SU-DHL-6 (cell line): Measurements from ENCODE around the gene COL23A1.

Experiments used
- H2AFZ ChIP-seq: fragments of 200-600 bp; sonication (generic); 2 replicates; pipeline ENCODE4 v1.6.1; 2014; ENCODE audit warnings: low read depth, mild to moderate bottlenecking, moderate library complexity, mixed read lengths, antibody characterized with exemption, low read length; ENCODE audit not compliant: severe bottlenecking
- H3F3A ChIP-seq: fragments of 200-600 bp; shearing (Covaris generic); 2 replicates; pipeline ENCODE4 v1.6.0; 2016; ENCODE audit warnings: antibody characterized with exemption, mild to moderate bottlenecking; ENCODE audit not compliant: insufficient read depth
- H3K27ac ChIP-seq: fragments of 200-600 bp; sonication (generic); 2 replicates; pipeline ENCODE4 v1.5.1; 2016; ENCODE audit warnings: low read depth, mild to moderate bottlenecking, low read length, moderate library complexity, mixed read lengths
- H3K27me3 ChIP-seq: fragments of 200-600 bp; sonication (generic), shearing (Covaris generic); 2 replicates; pipeline ENCODE4 v1.6.0; 2014; ENCODE audit warnings: mild to moderate bottlenecking, low read length
- H3K36me3 ChIP-seq: fragments of 200-600 bp; sonication (generic); 2 replicates; pipeline ENCODE4 v1.6.1; 2014; ENCODE audit warnings: mild to moderate bottlenecking, low read length, mixed read lengths
- H3K4me2 ChIP-seq: fragments of 300-600, 200-600 bp; shearing (Covaris generic), sonication (generic); 2 replicates; pipeline ENCODE4 v1.6.0; 2014; ENCODE audit warnings: low read length, low read depth, mild to moderate bottlenecking; ENCODE audit not compliant: poor library complexity, severe bottlenecking
- H3K4me3 ChIP-seq: fragments of 200-600 bp; sonication (generic); 2 replicates; pipeline ENCODE4 v1.5.1; 2014; ENCODE audit warnings: antibody characterized with exemption, low read length, mild to moderate bottlenecking, mixed read lengths; ENCODE audit not compliant: insufficient read depth, poor library complexity, severe bottlenecking
- H3K79me2 ChIP-seq: fragments of 200-600 bp; sonication (generic); 2 replicates; pipeline ENCODE4 v1.6.1; 2014; ENCODE audit warnings: mild to moderate bottlenecking, low read length, moderate library complexity; ENCODE audit not compliant: insufficient read depth
- H3K9ac ChIP-seq: fragments of 200-600 bp; sonication (generic); 2 replicates; pipeline ENCODE4 v1.7.0; 2014; ENCODE audit warnings: mild to moderate bottlenecking, low read length
- H3K9me2 ChIP-seq: fragments of 200-600 bp; sonication (generic); replicated peaks from 2 replicates; pipeline ENCODE4 v1.6.1; 2014; ENCODE audit warnings: low read length; ENCODE audit not compliant: insufficient read depth
- H3K9me3 ChIP-seq: fragments of 200-600 bp; sonication (generic); 2 replicates; pipeline ENCODE4 v1.6.1; 2014; ENCODE audit warnings: low read length, mixed read lengths; ENCODE audit not compliant: insufficient read depth
- H4K20me1 ChIP-seq: fragments of 200-600 bp; sonication (generic); 2 replicates; pipeline ENCODE4 v1.6.1; 2014; ENCODE audit warnings: low read depth, mild to moderate bottlenecking, antibody characterized with exemption, low read length, moderate library complexity, mixed read lengths
- EZH2phosphoT487 ChIP-seq: fragments of 200-600 bp; sonication (generic), shearing (Covaris generic); conservative IDR thresholded peaks from 2 replicates; pipeline ENCODE4 v1.6.1; 2018; ENCODE audit warnings: mild to moderate bottlenecking, antibody characterized with exemption, low read length, moderate library complexity, mixed read lengths
- TF ChIP-seq, protein P1 (sequence below): fragments of 200-600 bp; sonication (generic); IDR thresholded peaks from one replicate; pipeline ENCODE4 v1.5.1; 2017; ENCODE audit warnings: antibody characterized with exemption, mild to moderate bottlenecking, low read length, moderate library complexity; ENCODE audit not compliant: insufficient read depth, poor library complexity, severe bottlenecking

COL23A1 gene

DNA sequence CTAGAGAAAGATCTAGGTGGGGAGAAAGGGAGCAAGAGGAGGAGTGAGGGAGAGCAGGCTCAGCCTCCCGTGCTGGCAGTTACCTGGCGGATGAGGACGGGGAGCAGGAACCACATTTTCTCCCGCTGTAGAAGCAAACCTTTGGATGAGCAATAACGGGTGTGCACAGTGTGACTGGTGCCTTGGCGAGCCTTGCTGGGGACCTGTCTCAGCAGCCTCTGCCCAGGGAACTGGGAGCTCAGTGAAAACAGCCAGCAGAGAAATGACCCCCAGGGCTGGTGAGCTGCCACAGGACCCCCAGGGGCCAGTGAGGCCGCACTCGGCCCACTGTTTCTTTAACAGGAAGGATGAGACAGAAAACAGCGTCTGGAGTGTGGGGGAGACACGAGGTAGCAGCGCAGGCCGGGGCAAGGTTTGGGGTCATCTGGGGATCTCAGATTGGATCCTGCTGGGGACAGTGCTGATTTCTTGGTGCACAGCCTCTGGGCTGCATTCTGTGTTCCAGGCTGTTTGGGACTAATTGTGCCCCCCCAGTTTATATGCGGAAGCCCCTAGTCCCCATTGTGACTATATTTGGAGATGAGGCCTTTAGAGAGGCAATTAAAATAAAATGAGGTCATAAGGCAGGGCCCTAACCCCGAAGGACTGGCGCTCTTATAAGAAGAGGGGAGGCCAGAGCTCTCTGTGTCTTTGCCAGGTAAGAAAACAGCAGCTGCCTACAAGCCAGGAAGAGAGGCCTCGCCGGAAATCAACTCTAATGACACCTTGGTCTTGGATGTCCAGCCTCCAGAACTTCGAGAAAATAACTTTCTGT lies 238.8 kb downstream of the COL23A1 start:
- Histone ChIP-seq H4K20me1 (no peaks in the 10 kb centered on the region), H3K27me3 (no peaks in the 10 kb centered on the region), H3F3A (no peaks in the 10 kb centered on the region), H3K9me2 (no peaks in the 10 kb centered on the region), H3K79me2 (no peaks in the 10 kb centered on the region), H3K9me3 (no peaks in the 10 kb centered on the region), H3K36me3 (no peaks in the 10 kb centered on the region), H3K4me2 (no peak overlapping the region), H2AFZ (no peak overlapping the region), H3K27ac (no peak overlapping the region), H3K4me3 (no peak overlapping the region), H3K9ac (no peak overlapping the region)
- no peak for TF ChIP-seq EZH2phosphoT487
- TF ChIP-seq, protein P1, sequence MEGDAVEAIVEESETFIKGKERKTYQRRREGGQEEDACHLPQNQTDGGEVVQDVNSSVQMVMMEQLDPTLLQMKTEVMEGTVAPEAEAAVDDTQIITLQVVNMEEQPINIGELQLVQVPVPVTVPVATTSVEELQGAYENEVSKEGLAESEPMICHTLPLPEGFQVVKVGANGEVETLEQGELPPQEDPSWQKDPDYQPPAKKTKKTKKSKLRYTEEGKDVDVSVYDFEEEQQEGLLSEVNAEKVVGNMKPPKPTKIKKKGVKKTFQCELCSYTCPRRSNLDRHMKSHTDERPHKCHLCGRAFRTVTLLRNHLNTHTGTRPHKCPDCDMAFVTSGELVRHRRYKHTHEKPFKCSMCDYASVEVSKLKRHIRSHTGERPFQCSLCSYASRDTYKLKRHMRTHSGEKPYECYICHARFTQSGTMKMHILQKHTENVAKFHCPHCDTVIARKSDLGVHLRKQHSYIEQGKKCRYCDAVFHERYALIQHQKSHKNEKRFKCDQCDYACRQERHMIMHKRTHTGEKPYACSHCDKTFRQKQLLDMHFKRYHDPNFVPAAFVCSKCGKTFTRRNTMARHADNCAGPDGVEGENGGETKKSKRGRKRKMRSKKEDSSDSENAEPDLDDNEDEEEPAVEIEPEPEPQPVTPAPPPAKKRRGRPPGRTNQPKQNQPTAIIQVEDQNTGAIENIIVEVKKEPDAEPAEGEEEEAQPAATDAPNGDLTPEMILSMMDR = no peak

DNA sequence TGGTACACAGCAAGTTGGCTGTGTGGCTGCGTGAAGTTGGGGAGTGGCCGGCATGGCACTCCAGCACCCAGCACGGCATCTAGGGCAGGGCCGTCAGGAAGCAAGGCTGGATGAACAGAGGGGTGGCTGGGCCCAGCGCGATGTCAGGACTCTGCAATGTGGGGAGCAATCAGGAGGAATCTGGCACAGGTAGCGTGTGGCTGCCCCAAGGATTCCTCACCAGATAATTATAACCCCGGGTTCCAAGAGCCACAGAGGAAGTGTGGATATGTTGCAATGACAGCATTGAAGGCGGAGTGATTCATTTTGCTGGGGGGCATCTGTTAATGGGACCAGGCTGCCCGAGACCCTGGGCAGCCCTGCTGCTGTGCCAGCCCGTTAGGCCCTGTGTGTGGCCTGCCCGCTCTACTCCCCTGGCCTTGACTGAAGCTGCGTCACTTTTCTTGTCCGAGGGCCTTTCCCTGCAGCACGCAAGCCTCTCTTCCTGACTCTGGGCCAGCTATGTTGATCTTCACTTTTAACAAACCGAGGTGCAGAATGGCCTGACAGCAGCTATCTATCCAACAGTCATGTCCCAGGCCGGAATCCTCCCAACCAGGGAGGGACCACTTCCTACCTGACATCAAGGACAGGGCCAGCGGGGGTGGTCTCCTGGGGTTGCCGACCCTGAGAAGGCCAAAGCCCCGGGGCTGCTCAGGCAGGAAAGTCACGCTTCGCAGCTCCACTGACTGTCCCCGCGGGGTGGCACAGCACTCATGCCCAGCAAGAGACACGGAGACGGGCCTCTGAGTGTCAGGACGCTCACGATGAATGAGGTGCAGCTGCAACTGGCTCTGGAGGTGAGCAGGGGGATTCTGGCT lies 239.6 kb downstream of the COL23A1 start:
- H3K9me3 ChIP-seq = no peaks in the 10 kb centered on the region
- H3K27me3 ChIP-seq = no peaks in the 10 kb centered on the region
- H3K27ac ChIP-seq = no peak overlapping the region
- H3K79me2 ChIP-seq = no peaks in the 10 kb centered on the region
- no peaks in the 10 kb centered on the region for H3F3A ChIP-seq
- no peak overlapping the region for H2AFZ ChIP-seq
- H4K20me1 ChIP-seq = no peaks in the 10 kb centered on the region
- H3K4me2 ChIP-seq = no peak overlapping the region
- no peaks in the 10 kb centered on the region for H3K36me3 ChIP-seq
- TF ChIP-seq, protein P1 = no peak
- no peak for TF ChIP-seq EZH2phosphoT487
- no peak overlapping the region for H3K4me3 ChIP-seq
- no peak overlapping the region for H3K9ac ChIP-seq
- no peaks in the 10 kb centered on the region for H3K9me2 ChIP-seq

DNA sequence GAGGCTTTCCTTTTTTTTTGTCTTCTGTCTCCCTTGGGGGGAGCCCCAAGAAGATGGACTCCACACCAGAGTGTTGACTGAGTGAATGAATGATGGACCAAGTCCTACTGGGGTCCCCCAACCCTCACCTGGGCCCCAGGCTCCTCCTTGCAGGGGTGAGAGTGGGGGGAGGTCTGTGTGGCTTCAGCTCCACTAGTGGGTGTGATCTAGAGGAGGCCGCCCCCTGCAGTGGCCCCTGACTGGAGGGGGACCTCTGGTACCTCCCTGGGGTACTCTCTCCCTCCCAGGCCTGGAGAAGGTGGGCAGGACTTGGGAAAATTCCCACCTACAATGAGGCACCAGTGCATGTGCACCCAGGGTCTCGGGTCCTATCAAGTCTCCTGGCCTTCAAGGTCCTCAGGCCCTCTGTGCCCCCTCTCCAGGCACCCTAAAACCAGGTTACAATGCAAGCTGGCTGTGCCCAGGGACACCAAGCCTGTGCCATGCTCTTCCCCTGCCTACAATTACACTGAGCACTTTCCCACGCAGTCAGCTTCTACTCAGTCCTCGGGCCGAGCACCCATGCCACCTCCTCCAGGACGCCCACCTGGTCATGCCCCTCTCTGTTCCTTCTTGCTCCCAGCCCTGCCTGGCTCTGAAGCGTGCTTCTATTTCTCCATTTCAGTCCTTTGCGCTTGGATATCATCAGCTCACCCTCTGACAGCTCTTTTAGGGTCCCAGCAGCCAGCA lies 240.4 kb downstream of the COL23A1 start:
- Histone ChIP-seq H3K27ac (no peak overlapping the region), H3K9me3 (no peaks in the 10 kb centered on the region), H3K79me2 (no peaks in the 10 kb centered on the region), H2AFZ (no peak overlapping the region), H3K9me2 (no peaks in the 10 kb centered on the region), H3K4me2 (no peak overlapping the region), H3K4me3 (no peak overlapping the region), H3K36me3 (no peaks in the 10 kb centered on the region), H4K20me1 (no peaks in the 10 kb centered on the region), H3F3A (no peaks in the 10 kb centered on the region), H3K9ac (no peak overlapping the region), H3K27me3 (no peaks in the 10 kb centered on the region)
- TF ChIP-seq, protein P1 = no peak
- no peak for TF ChIP-seq EZH2phosphoT487
